Measurements from ENCODE around the gene TBC1D30. TPM values are rescaled to one million over a fixed set of nuclear protein-coding genes. Genes with fewer than 3 reads are reported as not detected.

TBC1D30 gene
- total RNA-seq, 1 experiment from 2014 or later = 8.6 TPM

DNA sequence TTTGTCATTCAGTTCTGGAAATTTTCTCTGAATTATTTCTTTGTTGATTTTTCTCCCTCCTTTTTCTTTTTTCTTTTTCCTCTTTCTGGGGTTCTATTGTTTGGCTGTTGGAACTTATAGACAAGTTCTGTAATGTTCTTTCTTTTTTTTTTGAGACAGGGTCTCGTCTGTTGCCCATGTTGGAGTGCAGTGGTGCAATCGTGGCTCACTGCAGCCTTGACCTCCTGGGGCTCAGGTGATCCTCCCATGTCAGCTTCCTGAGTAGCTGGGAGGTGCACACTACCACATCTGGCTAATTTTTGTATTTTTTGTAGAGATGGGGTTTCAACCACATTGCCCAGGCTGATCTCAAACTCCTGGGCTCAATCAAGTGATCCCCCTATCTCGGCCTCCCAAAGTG lies 30.1 kb upstream of the TBC1D30 start:
- Histone ChIP-seq H3K4me3 (no peak overlapping the region), H3K9me2 (ENCODE audit: insufficient read depth) (no peaks in the 10 kb centered on the region), H3K9me3 (ENCODE audit: insufficient read depth, low read depth) (peaks cover 4% of the 10 kb centered on the region; the same call in 1 of the 2 replicates), H3K79me2 (ENCODE audit: low read depth) (peaks cover 18% of the 10 kb centered on the region), H3K4me1 (replicated peaks; ENCODE audit: insufficient read depth) (peaks cover 53% of the 10 kb centered on the region), H3K36me3 (ENCODE audit: low read depth) (no peaks in the 10 kb centered on the region), H3K4me2 (no peak overlapping the region), H3K27ac (no peak overlapping the region), H2AFZ (no peak overlapping the region), H4K20me1 (ENCODE audit: insufficient read depth) (no peaks in the 10 kb centered on the region), H3K27me3 (ENCODE audit: insufficient read depth, low read depth) (no peaks in the 10 kb centered on the region), H3F3A (ENCODE audit: insufficient read depth, low read depth) (peaks cover 44% of the 10 kb centered on the region)
- ChIA-PET POLR2A (ENCODE audit: unreplicated experiment) (no interaction called here), CTCF (no interaction called here)
- intact Hi-C loops (cut with micrococcal nuclease; ENCODE audit: unreplicated experiment) = loop anchor here (10.0 kb wide), 3 partner anchors 250 to 1080 kb away; partner anchors contain the start of gene MSRB3
- TF ChIP-seq, protein P1, sequence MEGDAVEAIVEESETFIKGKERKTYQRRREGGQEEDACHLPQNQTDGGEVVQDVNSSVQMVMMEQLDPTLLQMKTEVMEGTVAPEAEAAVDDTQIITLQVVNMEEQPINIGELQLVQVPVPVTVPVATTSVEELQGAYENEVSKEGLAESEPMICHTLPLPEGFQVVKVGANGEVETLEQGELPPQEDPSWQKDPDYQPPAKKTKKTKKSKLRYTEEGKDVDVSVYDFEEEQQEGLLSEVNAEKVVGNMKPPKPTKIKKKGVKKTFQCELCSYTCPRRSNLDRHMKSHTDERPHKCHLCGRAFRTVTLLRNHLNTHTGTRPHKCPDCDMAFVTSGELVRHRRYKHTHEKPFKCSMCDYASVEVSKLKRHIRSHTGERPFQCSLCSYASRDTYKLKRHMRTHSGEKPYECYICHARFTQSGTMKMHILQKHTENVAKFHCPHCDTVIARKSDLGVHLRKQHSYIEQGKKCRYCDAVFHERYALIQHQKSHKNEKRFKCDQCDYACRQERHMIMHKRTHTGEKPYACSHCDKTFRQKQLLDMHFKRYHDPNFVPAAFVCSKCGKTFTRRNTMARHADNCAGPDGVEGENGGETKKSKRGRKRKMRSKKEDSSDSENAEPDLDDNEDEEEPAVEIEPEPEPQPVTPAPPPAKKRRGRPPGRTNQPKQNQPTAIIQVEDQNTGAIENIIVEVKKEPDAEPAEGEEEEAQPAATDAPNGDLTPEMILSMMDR (conservative IDR thresholded peaks at IDR 0.05) = no peak
- TF ChIP-seq EZH2 (IDR thresholded peaks at IDR 0.05; ENCODE audit: low read depth) = no peak
- no TSS peak for BruUV-seq (replicated peaks)
- no peak for DNase-seq

DNA sequence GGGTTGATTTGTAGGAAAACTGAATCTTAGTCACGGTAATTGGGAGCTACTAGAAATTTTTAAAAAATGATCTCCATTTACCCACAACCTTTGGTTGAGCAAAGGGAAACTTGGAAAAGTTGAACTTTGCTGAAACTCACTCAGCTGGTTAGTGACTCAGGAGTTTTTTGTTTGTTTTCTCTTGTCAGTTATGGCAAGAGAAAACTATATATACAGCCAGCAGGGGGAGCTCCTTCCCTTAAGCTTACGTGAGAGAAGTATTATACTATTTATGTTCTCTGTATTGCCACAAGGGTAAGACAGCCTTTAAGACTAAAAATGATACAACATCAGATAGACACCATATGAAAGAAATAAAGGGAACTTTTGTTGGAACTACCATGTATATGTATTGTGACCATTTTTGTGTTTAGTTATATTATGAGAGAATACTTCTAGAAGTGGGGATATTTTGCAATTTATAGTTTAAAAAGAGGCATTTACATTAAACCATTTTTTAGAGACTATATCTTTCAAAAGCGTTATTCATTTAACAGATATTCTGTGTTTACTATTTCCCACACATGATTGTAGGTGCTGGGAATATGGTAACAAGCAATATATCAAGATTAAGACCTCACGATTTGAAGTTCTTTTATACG lies 28.1 kb upstream of the TBC1D30 start:
- H3K27me3 ChIP-seq (ENCODE audit: insufficient read depth, low read depth) = no peaks in the 10 kb centered on the region
- peaks cover 14% of the 10 kb centered on the region for H3K79me2 ChIP-seq (ENCODE audit: low read depth)
- peaks cover 33% of the 10 kb centered on the region for H3F3A ChIP-seq (ENCODE audit: insufficient read depth, low read depth)
- BruUV-seq (replicated peaks) = no TSS peak
- no peaks in the 10 kb centered on the region for H3K9me2 ChIP-seq (ENCODE audit: insufficient read depth)
- TF ChIP-seq EZH2 (IDR thresholded peaks at IDR 0.05; ENCODE audit: low read depth) = no peak
- TF ChIP-seq, protein P1 (conservative IDR thresholded peaks at IDR 0.05) = peak; percentile 93
- H4K20me1 ChIP-seq (ENCODE audit: insufficient read depth) = no peaks in the 10 kb centered on the region
- CTCF ChIA-PET = interaction anchor here (0.6 to 1.2 kb wide), 9 partner anchors 10 to 760 kb away, joined by 3 to 12 read pairs (median 5); no protein-coding TSS in a partner anchor
- H3K36me3 ChIP-seq (ENCODE audit: low read depth) = no peaks in the 10 kb centered on the region
- peaks cover 33% of the 10 kb centered on the region for H3K4me1 ChIP-seq (replicated peaks; ENCODE audit: insufficient read depth)
- POLR2A ChIA-PET (ENCODE audit: unreplicated experiment) = interaction anchor here (0.5 to 0.6 kb wide), 4 partner anchors 26 to 335 kb away, joined by 6 to 17 read pairs (median 8); no protein-coding TSS in a partner anchor
- intact Hi-C loops (cut with micrococcal nuclease; ENCODE audit: unreplicated experiment) = loop anchor here (5.0 to 10.0 kb wide), 4 partner anchors 252 to 1078 kb away; partner anchors contain the start of gene MSRB3
- peak overlapping the region; percentile 71 for H3K4me2 ChIP-seq
- no peaks in the 10 kb centered on the region for H3K9me3 ChIP-seq (ENCODE audit: insufficient read depth, low read depth)
- DNase-seq = peak; percentile 70 to 92
- peak overlapping the region; percentile 20; the same call in 1 of the 2 replicates for H3K4me3 ChIP-seq
- H2AFZ ChIP-seq = no peak overlapping the region
- peak overlapping the region; percentile 84 for H3K27ac ChIP-seq

DNA sequence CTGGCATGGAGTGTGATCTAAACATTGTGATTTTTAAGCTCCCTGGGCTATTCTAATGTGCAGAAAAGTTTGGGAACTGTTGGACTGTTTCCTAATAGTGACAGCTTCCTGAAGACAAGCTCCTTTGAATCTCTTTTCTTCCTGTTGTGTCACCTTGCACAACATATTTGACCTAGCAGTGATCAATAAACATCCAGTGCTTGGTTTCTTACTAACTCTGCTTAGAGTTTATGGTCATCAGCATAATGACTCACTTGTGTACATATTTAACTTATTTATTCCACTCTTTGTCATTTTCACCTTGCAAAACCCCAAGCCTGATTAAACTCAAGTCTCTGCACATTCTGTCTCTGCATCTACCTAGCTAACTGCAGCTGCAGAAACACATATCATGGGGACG lies 27.3 kb upstream of the TBC1D30 start:
- Histone ChIP-seq H3K79me2 (ENCODE audit: low read depth) (peaks cover 13% of the 10 kb centered on the region), H3K9me2 (ENCODE audit: insufficient read depth) (no peaks in the 10 kb centered on the region), H3K36me3 (ENCODE audit: low read depth) (no peaks in the 10 kb centered on the region), H3F3A (ENCODE audit: insufficient read depth, low read depth) (peaks cover 39% of the 10 kb centered on the region), H2AFZ (no peak overlapping the region), H3K9me3 (ENCODE audit: insufficient read depth, low read depth) (no peaks in the 10 kb centered on the region), H3K27me3 (ENCODE audit: insufficient read depth, low read depth) (no peaks in the 10 kb centered on the region), H3K27ac (peak overlapping the region; percentile 70), H3K4me3 (no peak overlapping the region), H3K4me2 (peak overlapping the region; percentile 71), H3K4me1 (replicated peaks; ENCODE audit: insufficient read depth) (peaks cover 32% of the 10 kb centered on the region), H4K20me1 (ENCODE audit: insufficient read depth) (no peaks in the 10 kb centered on the region)
- POLR2A ChIA-PET (ENCODE audit: unreplicated experiment) = interaction anchor here (0.6 kb wide), 1 partner anchor 27 kb away, joined by 17 read pairs; no protein-coding TSS in a partner anchor
- CTCF ChIA-PET = interaction anchor here (0.6 kb wide), 5 partner anchors 34 to 439 kb away, joined by 3 to 9 read pairs (median 3); no protein-coding TSS in a partner anchor
- intact Hi-C loops (cut with micrococcal nuclease; ENCODE audit: unreplicated experiment) = loop anchor here (5.0 to 10.0 kb wide), 4 partner anchors 252 to 1078 kb away; partner anchors contain the start of gene MSRB3
- DNase-seq = peak in 1 of 2 experiments; percentile 92
- TF ChIP-seq, protein P1 (conservative IDR thresholded peaks at IDR 0.05) = no peak
- TF ChIP-seq EZH2 (IDR thresholded peaks at IDR 0.05; ENCODE audit: low read depth) = no peak
- no TSS peak for BruUV-seq (replicated peaks)

Measured in PC-9 (cell line).